D721Med (cell line): ENCODE results near the gene POLE4.
A peak's percentile ranks its signal among the peaks of the same experiment; 100 is the strongest.

Source experiments
- DNase-seq: peaks from one replicate; pipeline ENCODE4 v3.0.0; 2011; ENCODE audit warnings: low spot score; ENCODE audit not compliant: insufficient read length
- FAIRE-seq: peaks from 2 replicates; lab custom pipeline; 2011; peaks lifted over from hg19 to GRCh38; lab: Jason Lieb, UNC
- TF ChIP-seq, protein P1 (sequence below): IDR thresholded peaks from 2 replicates; pipeline ENCODE4 v1.5.1; 2012; ENCODE audit warnings: mild to moderate bottlenecking, control low read depth; ENCODE audit not compliant: insufficient read depth; ENCODE audit errors: missing control alignments

The POLE4 gene

DNA sequence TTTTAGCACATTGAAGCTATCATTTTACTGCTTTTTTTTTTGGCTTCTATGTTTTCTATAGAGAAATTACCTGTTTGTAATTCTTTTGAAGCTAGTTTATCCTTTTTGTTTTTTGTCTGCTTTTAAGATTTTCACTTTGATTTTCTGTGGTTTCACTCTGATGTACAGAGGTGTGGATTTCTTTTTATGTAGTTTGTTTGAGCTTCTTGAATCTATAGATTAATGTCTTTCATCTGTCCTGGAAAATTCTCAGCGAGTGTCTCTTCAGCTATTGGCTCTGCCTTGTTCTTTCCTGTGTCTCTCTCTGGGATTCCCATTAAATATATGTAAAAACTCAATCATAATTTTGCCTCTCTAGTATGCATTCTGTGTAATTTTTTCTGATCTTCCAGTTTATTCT, 8.4 kb downstream of the POLE4 start:
- FAIRE-seq, result no peak
- TF ChIP-seq, protein P1, sequence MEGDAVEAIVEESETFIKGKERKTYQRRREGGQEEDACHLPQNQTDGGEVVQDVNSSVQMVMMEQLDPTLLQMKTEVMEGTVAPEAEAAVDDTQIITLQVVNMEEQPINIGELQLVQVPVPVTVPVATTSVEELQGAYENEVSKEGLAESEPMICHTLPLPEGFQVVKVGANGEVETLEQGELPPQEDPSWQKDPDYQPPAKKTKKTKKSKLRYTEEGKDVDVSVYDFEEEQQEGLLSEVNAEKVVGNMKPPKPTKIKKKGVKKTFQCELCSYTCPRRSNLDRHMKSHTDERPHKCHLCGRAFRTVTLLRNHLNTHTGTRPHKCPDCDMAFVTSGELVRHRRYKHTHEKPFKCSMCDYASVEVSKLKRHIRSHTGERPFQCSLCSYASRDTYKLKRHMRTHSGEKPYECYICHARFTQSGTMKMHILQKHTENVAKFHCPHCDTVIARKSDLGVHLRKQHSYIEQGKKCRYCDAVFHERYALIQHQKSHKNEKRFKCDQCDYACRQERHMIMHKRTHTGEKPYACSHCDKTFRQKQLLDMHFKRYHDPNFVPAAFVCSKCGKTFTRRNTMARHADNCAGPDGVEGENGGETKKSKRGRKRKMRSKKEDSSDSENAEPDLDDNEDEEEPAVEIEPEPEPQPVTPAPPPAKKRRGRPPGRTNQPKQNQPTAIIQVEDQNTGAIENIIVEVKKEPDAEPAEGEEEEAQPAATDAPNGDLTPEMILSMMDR, result no peak
- no peak for DNase-seq

GRCh38 chr2:74975016-74975415, 16.6 kb downstream of the POLE4 start:
- FAIRE-seq, result peak; percentile 93
- TF ChIP-seq, protein P1, result peak; percentile 38
- no peak for DNase-seq

GRCh38 chr2:74979844-74980243, 21.4 kb downstream of the POLE4 start:
- TF ChIP-seq, protein P1, result no peak
- DNase-seq (no peak), FAIRE-seq (no peak)

- TF ChIP-seq, protein P1, result peak; percentile 29
- DNase-seq (no peak), FAIRE-seq (no peak)
Measured at GRCh38 chr2:74982577-74982976, 24.1 kb downstream of the POLE4 start.

DNA sequence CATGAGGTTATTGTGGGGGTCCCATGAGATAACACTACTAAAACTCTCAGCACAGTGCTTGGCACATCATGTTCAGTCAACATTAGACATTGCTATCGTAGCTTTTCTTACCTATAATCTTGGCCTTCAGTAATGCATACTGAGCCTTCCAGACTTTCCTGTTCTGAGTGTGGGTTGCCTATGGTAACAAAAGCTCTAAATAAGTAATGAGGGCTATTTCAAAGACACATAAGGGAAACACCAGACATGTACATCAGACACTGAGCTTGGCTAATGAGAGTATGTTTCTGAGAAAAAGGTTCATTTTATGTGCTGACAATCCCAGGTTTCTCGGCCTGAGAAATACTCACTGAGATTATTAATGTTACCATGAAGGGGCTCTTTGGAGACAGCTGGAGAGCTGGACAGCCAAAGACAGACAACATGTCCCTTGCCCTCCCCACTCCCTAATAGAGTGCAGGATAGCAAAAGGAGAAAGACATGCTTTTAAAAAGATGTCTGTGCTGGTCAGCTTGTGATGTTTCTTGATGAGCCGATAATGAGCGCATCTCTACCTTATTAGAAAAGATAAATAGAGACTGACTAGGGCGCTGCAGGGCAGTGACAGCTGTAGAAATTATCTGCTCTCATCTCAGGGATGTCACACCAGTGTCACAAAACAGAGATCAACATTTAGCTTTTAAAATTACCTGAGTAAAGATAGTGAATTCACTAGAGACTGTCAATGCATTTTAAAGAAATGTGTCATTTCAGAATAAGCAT, 25.4 kb downstream of the POLE4 start:
- TF ChIP-seq, protein P1, result no peak
- FAIRE-seq, result no peak
- no peak for DNase-seq

DNA sequence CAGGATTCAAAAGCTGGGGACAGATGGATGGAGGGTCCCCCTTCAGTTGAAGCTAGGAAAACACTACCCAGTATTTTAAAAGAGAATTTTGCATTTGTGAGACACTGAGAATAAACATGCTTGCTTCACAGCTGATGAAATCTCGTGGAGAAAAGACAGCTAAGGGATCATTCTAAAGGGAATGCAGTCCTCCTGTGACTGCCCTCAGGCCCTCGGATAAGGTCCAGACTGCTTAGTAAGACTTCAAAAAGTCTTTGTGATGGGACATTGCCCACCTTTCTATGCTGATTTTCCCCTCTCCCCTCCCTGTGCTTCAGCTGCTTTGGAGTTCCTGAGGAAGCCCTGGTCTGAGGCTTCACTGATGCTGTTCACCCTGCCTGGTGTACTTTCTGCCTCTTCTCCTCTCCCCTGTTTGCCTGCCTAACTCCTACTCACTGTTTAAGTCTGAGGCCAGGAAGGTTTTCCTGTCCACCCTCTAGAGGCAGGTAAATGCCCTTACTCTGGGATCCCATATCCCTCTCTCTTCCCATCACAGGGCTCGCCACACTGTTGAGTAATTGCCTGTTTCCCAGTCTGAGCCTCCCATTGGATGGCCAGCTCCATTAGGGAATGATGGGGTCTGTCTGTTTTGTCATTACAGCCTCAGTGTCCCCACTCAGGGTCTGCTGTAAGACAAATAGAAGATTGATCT, 26.6 kb downstream of the POLE4 start:
- DNase-seq, result no peak
- TF ChIP-seq, protein P1, result no peak
- FAIRE-seq, result no peak

DNA sequence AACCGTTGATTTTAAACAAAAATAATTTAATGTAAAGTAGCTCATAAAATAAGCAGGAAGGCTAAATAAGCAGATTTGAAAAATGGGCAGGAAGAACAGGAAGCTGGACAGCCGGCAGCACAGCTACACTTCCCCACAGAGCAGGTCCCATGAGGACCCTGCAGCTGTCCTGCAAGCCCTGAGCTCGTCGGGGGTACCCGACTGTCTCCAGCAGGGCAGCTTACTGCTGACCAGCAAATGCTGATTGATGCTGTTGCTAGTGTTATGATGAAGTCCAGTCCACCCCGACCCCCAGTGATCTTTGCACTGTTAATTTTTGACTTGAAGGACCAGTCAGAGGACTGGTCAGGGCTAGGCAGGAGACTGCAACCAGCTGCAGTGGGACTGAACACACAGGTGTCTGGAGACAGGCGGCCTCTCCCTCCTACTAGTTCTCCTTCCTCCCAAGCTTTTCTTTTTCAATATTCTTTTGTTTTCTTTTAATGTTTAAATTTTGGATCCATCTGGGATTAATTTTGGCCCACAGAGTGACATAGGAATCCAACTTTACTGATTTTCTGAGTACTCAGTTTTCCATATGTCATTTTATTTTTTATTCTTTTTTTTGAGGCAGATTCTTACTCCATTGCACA, 27.7 kb downstream of the POLE4 start:
- FAIRE-seq, result no peak
- no peak for DNase-seq
- TF ChIP-seq, protein P1, result no peak
